HG02973 (cell line): Measurements from ENCODE around the gene ZNF274.
A peak's percentile ranks its signal among the peaks of the same experiment; 100 is the strongest.
"Not testable (repeated sequence)": the region's sequence is repeated elsewhere in the genome, so short reads cannot be mapped to it uniquely, and the experiment has no call there.

Experiments used
- ATAC-seq: cut with Tn5 transposase; IDR thresholded peaks from one replicate; pipeline ENCODE4 v1.9.1; 2021; ENCODE audit warnings: moderate library complexity; ENCODE audit not compliant: unreplicated experiment

The ZNF274 gene

GRCh38 chr19:58182989-58183816 lies at the start of gene ZNF274:
Gene ZNF274 (plus strand): TSS chr19:58183061. CDS start chr19:58183966, 905 bp downstream.
- ATAC-seq: peak; percentile 90

- no peak for ATAC-seq
Measured at GRCh38 chr19:58134244-58134643, 48.6 kb upstream of the ZNF274 start.

- ATAC-seq: no peak
Measured at GRCh38 chr19:58145849-58146248, 37.0 kb upstream of the ZNF274 start.

- not testable (repeated sequence) for ATAC-seq
Measured at GRCh38 chr19:58147475-58147874, 35.4 kb upstream of the ZNF274 start.

- peak; percentile 58 for ATAC-seq
Measured at GRCh38 chr19:58150328-58150921, 32.4 kb upstream of the ZNF274 start, which contains the start of gene ZNF329. Gene ZNF329 (minus strand): TSS chr19:58150789. CDS start chr19:58129503, 21,286 bp downstream.

GRCh38 chr19:58153386-58153785 lies 29.5 kb upstream of the ZNF274 start:
- no peak for ATAC-seq

GRCh38 chr19:58154287-58154678 lies 28.6 kb upstream of the ZNF274 start:
- ATAC-seq: no peak

GRCh38 chr19:58154679-58155648 lies 27.9 kb upstream of the ZNF274 start:
- ATAC-seq: peak; percentile 48

- ATAC-seq: no peak
Measured at GRCh38 chr19:58157045-58157728, 25.7 kb upstream of the ZNF274 start.

GRCh38 chr19:58166268-58166667 lies 16.6 kb upstream of the ZNF274 start:
- no peak for ATAC-seq

- ATAC-seq: no peak
Measured at GRCh38 chr19:58166708-58167280, 16.1 kb upstream of the ZNF274 start.

GRCh38 chr19:58170860-58171259 lies 12.0 kb upstream of the ZNF274 start:
- no peak for ATAC-seq

GRCh38 chr19:58181902-58182576 lies 822 bp upstream of the ZNF274 start:
- ATAC-seq: no peak

- no peak for ATAC-seq
Measured at GRCh38 chr19:58182577-58182988, 278 bp upstream of the ZNF274 start.

GRCh38 chr19:58183817-58184215 lies 955 bp downstream of the ZNF274 start:
- ATAC-seq: no peak

GRCh38 chr19:58196901-58197616 lies 14.2 kb downstream of the ZNF274 start:
- ATAC-seq: no peak

- no peak for ATAC-seq
Measured at GRCh38 chr19:58203814-58204475, 21.1 kb downstream of the ZNF274 start.

GRCh38 chr19:58204566-58204965 lies 21.7 kb downstream of the ZNF274 start:
- no peak for ATAC-seq
